HEK293T (cell line): ENCODE results near the gene BTBD9.

ENCODE experiments used
- CTCF ChIA-PET: fragments of 350-600 bp; formaldehyde crosslinking; extraction: SDS; loops from one replicate; lab custom pipeline; 2021; ENCODE audit warnings: antibody characterized with exemption, inconsistent platforms; lab: Yijun Ruan, JAX
- POLR2A ChIA-PET: fragments of 350-600 bp; formaldehyde crosslinking; extraction: SDS; loops from one replicate; lab custom pipeline; 2020; ENCODE audit warnings: antibody characterized with exemption, inconsistent platforms; lab: Yijun Ruan, JAX
- DNase-seq: peaks from one replicate; pipeline ENCODE4 v3.0.0; 2012; ENCODE audit warnings: mixed read lengths; ENCODE audit errors: extremely low spot score
- ARNT ChIP-seq: fragments of 450-650 bp; IDR thresholded peaks from 2 replicates; pipeline ENCODE4 v1.6.1; 2017; ENCODE audit warnings: mild to moderate bottlenecking
- BHLHE40 ChIP-seq: fragments of 450-650 bp; IDR thresholded peaks from 2 replicates; pipeline ENCODE4 v1.6.1; 2016; ENCODE audit warnings: mild to moderate bottlenecking, moderate library complexity, borderline replicate concordance
- CTBP1 ChIP-seq: fragments of 450-650 bp; IDR thresholded peaks from 2 replicates; pipeline ENCODE4 v1.6.1; 2016; ENCODE audit warnings: borderline replicate concordance
- ELF4 ChIP-seq: fragments of 450-650 bp; IDR thresholded peaks from 2 replicates; pipeline ENCODE4 v1.6.1; 2017; ENCODE audit warnings: antibody characterized with exemption
- FOXA1 ChIP-seq: fragments of 450-650 bp; IDR thresholded peaks from 2 replicates; pipeline ENCODE4 v1.6.1; 2016; ENCODE audit warnings: mild to moderate bottlenecking
- FOXK2 ChIP-seq: fragments of 450-650 bp; IDR thresholded peaks from 2 replicates; pipeline ENCODE4 v1.6.1; 2016; ENCODE audit warnings: mild to moderate bottlenecking
- FOXM1 ChIP-seq: fragments of 450-650 bp; IDR thresholded peaks from 2 replicates; pipeline ENCODE4 v1.6.1; 2017; ENCODE audit warnings: mild to moderate bottlenecking, borderline replicate concordance
- HDGF ChIP-seq: fragments of 450-650 bp; IDR thresholded peaks from 2 replicates; pipeline ENCODE4 v1.6.1; 2017; ENCODE audit warnings: antibody characterized with exemption, borderline replicate concordance
- L3MBTL2 ChIP-seq: fragments of 450-650 bp; conservative IDR thresholded peaks from 2 replicates; pipeline ENCODE4 v1.6.1; 2016; ENCODE audit warnings: mild to moderate bottlenecking
- LEF1 ChIP-seq: fragments of 450-650 bp; IDR thresholded peaks from 2 replicates; pipeline ENCODE4 v1.6.1; 2017; ENCODE audit warnings: mild to moderate bottlenecking, borderline replicate concordance
- NFRKB ChIP-seq: fragments of 450-650 bp; IDR thresholded peaks from 2 replicates; pipeline ENCODE4 v1.6.1; 2016; ENCODE audit warnings: mild to moderate bottlenecking, moderate library complexity
- PKNOX1 ChIP-seq: fragments of 450-650 bp; IDR thresholded peaks from 2 replicates; pipeline ENCODE4 v1.6.1; 2016
- SP1 ChIP-seq: fragments of 450-650 bp; IDR thresholded peaks from 2 replicates; pipeline ENCODE4 v1.6.1; 2017
- SUZ12 ChIP-seq: fragments of 450-650 bp; IDR thresholded peaks from 2 replicates; pipeline ENCODE4 v1.6.1; 2016; ENCODE audit warnings: mild to moderate bottlenecking
- TARDBP ChIP-seq: fragments of 450-650 bp; IDR thresholded peaks from 2 replicates; pipeline ENCODE4 v1.6.1; 2016
- ZNF384 ChIP-seq: fragments of 450-650 bp; IDR thresholded peaks from 2 replicates; pipeline ENCODE4 v1.6.1; 2016

BTBD9 gene

GRCh38 chr6:38495922-38496635 lies 143.7 kb downstream of the BTBD9 start:
- DNase-seq = no peak
- CTCF ChIA-PET = no interaction called here
- TF ChIP-seq ZNF384 (no peak), NFRKB (no peak)

GRCh38 chr6:38495518-38495917 lies 144.2 kb downstream of the BTBD9 start:
- no peak for DNase-seq
- CTCF ChIA-PET = no interaction called here
- POLR2A ChIA-PET = no interaction called here
- no peak for TF ChIP-seq TARDBP
- no peak for TF ChIP-seq ELF4
- no peak for TF ChIP-seq LEF1
- no peak for TF ChIP-seq PKNOX1
- TF ChIP-seq BHLHE40 = no peak
- no peak for TF ChIP-seq FOXM1
- TF ChIP-seq L3MBTL2 = no peak
- TF ChIP-seq ARNT = no peak
- TF ChIP-seq NFRKB = no peak
- no peak for TF ChIP-seq ZNF384
- TF ChIP-seq HDGF = no peak
- no peak for TF ChIP-seq CTBP1
- TF ChIP-seq FOXA1 = no peak
- no peak for TF ChIP-seq SP1
- no peak for TF ChIP-seq SUZ12
- TF ChIP-seq FOXK2 = no peak

More at GRCh38 chr6:38495922-38496635, 143.7 kb downstream of the BTBD9 start:
- POLR2A ChIA-PET = no interaction called here

- peak; percentile 28 for DNase-seq
- POLR2A ChIA-PET = no interaction called here
- TF ChIP-seq L3MBTL2 = no peak
- TF ChIP-seq FOXM1 = no peak
- TF ChIP-seq NFRKB = no peak
- TF ChIP-seq ARNT = no peak
- no peak for TF ChIP-seq FOXK2
- no peak for TF ChIP-seq FOXA1
- TF ChIP-seq ZNF384 = no peak
- TF ChIP-seq ELF4 = no peak
- no peak for TF ChIP-seq HDGF
- no peak for TF ChIP-seq SP1
- no peak for TF ChIP-seq PKNOX1
- TF ChIP-seq BHLHE40 = no peak
- no peak for TF ChIP-seq SUZ12
- TF ChIP-seq TARDBP = no peak
- CTCF ChIA-PET = interaction anchor here (0.5 to 1.2 kb wide), 10 partner anchors 9 to 734 kb away, joined by 3 to 14 read pairs (median 4); no protein-coding TSS in a partner anchor
These were observed 145.7 kb downstream of the BTBD9 start for GRCh38 chr6:38493931-38494547.

- no peak for DNase-seq
- POLR2A ChIA-PET = no interaction called here
- CTCF ChIA-PET = no interaction called here
- TF ChIP-seq SP1 (no peak), SUZ12 (no peak), PKNOX1 (no peak), CTBP1 (no peak), LEF1 (no peak), ELF4 (no peak), FOXM1 (no peak), FOXA1 (no peak), TARDBP (no peak), FOXK2 (no peak), BHLHE40 (no peak), HDGF (no peak), NFRKB (no peak), L3MBTL2 (no peak), ZNF384 (no peak), ARNT (no peak)
These were observed 147.7 kb downstream of the BTBD9 start for GRCh38 chr6:38492031-38492430.

- TF ChIP-seq CTBP1 (no peak), PKNOX1 (no peak), LEF1 (no peak), SP1 (no peak), L3MBTL2 (no peak), FOXK2 (no peak), BHLHE40 (no peak), NFRKB (no peak), HDGF (no peak), SUZ12 (no peak), TARDBP (no peak), ELF4 (no peak), ARNT (no peak), FOXM1 (no peak), FOXA1 (no peak), ZNF384 (no peak)
- DNase-seq = no peak
- CTCF ChIA-PET = no interaction called here
- POLR2A ChIA-PET = no interaction called here
These were observed 149.8 kb downstream of the BTBD9 start for GRCh38 chr6:38489951-38490350.
